Raji (cell line): ENCODE data around the gene TAL1.

Source experiments
- POLR2A ChIP-seq: IDR thresholded peaks from 2 replicates; pipeline ENCODE4 v1.6.1; 2011; ENCODE audit warnings: low read depth, low read length, control low read depth; ENCODE audit not compliant: insufficient read depth

The TAL1 gene

GRCh38 chr1:47222476-47222875 lies 9.5 kb downstream of the TAL1 start:
- no peak for TF ChIP-seq POLR2A

DNA sequence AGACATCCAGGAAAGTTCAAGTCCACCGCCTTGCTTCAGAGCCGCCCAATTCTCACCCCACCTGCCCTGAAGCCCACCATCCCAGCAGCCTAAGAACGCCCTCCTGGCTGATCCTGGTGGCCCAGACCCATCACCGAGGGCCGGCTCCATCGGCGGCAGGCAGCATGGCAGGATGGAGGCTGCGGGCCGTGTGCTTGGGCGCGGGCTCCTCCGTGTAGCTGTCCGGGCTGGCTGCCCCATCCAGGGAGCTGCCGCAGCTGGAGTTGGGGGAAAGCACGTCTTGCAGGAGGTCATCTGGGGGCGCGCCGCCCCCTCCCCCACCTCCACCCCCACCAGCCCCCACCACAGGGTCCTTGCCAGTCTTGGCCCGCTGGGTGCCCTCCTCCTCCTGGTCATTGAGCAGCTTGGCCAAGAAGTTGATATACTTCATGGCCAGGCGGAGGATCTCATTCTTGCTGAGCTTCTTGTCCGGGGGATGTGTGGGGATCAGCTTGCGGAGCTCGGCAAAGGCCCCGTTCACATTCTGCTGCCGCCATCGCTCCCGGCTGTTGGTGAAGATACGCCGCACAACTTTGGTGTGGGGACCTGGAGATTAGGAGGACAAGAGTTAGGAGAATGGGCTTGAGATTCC lies 12.3 kb downstream of the TAL1 start:
- TF ChIP-seq POLR2A: no peak

DNA sequence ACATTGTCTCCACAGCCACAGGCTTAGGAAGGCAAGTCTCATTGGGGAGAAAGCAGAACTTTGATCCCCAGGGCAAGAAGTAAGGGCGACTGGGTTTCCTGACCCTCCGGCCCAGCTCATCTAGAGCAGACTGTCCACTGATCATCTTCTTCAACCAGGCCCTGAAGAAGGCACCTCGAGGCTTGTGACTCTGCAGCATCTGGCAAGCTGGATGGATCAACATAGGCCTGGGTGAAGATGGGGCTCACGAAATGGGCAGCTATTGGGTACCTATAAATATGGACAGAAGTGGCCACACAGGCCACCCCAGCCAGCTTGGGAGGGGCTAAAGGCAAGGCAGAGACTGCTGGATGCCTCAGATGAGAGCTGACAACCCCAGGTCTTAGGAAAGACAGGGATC lies 13.0 kb downstream of the TAL1 start:
- TF ChIP-seq POLR2A: no peak

DNA sequence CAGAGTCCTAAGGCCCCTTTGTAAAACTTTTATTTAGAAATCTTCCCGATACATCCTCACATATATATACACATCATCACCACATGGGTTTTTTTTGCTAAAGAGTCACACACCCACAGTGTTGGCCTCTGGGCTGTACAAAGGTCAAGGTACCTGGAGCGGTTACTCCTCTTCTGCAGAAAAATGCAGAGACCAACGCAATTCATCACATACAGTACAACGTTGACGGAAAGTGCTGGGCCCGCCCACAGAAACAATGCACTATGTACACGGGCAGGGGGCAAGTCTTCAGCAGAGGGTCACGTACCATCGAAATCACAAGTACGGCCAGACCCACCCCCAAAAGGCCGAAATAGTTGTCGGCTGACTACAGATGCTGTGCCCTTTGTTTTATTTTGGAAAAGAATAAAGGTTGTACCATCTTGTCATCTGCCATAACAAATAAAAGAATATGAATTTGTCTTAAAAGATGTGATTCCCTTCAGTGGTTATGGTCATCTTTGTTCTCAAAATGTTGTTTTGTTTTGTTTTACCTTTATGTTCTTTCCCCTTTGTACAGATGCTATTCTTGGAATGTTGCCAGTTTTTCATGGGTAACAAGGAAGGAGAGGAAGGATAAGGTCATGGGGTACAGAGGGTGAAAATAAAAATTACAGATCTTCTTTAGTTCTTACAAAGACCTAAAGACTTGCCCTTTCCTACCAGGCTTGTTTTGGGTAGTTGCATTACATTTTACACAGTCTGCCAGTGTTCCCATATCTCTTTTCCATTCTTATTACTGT lies 15.6 kb downstream of the TAL1 start:
- TF ChIP-seq POLR2A: no peak

- TF ChIP-seq POLR2A: no peak
These were observed 16.3 kb downstream of the TAL1 start for GRCh38 chr1:47215713-47216112.

DNA sequence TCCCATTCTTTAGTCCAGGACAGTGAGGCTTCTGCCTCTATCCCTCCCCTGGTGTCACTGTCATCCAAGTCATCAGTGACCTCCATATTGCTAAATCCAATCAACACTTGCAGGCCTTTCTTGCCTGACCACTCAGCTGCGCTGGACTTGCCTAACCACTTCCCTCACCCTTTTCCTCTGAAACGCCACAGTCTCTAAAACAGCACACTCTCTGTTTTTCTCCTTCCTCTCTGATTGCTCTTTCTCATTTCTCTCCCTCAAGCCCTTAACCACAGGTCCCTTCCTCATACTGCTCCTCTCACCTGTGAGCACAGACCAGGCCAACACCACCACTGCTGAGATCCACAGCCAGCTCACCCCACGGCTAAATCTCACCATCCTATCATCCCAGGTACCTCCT lies 17.5 kb downstream of the TAL1 start:
- no peak for TF ChIP-seq POLR2A

DNA sequence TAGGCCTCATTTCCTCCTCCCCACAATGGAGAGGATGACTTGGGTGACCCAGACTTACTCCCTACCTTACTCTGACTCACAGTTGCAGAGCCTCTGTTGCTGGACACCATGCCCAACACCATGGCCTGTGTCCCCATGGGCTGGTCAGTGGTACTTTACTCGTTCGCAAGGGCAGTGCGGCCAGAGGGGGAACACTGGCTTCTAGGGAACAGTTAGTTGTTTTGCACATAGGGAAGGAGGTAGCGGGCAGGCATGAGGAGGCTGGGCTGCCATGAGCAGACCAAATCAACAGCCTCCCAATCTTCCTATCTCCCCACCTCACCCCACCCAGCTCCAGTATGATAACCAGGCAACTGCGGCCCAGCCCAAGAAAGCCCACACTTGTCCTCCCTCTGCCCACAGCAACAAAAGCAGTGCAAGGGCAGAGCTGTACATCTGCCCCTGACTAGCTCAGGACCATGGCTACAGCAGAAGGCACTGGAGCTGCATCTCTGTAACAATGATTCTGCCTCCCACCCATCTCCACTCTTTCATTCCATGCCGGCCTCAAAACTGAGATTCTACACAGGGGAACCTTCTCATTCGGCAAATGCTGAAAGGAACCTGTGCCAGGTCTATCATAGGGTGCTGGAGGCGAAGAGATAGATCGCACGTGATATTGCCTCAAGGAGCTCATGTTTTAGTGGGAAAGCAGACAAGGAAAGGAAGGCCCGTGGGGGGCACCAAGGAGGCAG lies 18.6 kb downstream of the TAL1 start:
- TF ChIP-seq POLR2A: no peak

GRCh38 chr1:47212636-47213229 lies 19.3 kb downstream of the TAL1 start:
- TF ChIP-seq POLR2A: no peak

DNA sequence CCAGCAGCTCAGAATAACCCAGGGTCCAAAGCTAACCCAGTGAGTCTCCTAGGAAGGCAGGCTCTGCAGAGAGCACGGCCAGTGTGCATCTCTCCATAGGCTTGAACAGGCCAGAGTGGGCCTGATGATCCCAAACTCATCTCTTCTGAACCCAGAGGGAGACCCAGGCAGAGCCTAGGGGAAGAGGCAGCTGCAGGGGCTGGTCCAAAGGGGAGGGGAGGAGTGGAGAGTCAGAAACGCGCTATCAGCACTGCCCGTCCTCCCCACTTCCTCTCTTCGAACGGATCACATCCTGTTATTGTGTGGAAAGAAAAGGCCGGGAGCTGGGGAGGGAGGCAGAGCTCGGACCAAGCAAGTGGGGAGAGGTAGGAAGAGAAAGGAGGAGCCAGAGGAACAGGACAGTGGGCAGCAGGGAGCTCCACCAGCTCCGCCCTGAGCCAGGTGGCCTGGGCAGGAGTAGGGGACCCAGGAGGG lies 20.2 kb downstream of the TAL1 start:
- no peak for TF ChIP-seq POLR2A

- no peak for TF ChIP-seq POLR2A
These were observed 21.4 kb downstream of the TAL1 start for GRCh38 chr1:47210666-47211065.

DNA sequence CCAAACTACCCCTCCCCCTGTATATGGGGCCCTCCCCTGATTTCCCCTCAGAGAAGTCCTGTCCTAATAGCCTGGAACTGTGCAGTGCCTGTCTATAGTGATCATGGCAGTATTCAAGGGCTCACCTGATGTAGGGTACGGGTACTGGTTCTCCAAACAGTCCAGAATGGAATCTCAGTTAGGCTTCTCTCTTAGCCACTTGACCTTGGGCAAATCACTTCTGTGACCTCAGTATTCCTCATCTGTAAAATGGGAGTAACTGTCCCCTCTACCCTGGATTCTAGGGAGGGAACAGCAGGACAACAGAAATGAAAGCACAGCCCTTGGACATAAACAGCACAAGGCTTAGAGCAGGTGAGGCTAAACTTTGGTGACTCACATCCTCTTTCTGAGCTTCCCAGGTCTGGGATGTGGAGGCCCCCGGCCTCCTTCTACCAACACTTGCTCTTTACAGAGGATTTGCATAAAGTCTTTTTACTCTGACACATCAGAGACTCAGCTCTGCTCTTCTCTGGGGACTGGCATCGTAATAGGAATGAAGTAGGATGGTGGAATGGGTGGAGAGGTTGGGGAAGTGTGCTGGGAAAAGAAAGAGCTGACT lies 22.2 kb downstream of the TAL1 start:
- TF ChIP-seq POLR2A: no peak

DNA sequence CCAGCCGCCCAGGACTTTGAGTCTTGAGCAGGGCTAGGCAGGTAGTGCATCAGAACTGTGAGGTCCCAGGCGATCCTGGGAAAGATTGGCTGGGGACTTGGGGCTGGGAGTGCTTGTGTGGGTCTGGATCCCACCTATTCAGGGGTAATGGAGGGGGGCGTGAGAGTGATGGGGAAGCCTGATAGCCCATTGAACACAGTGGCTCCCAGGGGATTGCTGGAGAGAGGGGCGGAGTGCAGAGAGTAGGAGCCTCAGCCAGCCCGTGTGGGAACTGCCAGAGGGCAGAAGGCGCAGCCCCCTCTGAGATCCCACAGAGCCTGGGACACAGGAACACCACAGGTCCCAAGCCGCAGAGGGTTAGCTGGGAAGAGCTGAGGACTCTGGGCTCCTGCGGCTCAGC lies 22.9 kb downstream of the TAL1 start:
- no peak for TF ChIP-seq POLR2A

DNA sequence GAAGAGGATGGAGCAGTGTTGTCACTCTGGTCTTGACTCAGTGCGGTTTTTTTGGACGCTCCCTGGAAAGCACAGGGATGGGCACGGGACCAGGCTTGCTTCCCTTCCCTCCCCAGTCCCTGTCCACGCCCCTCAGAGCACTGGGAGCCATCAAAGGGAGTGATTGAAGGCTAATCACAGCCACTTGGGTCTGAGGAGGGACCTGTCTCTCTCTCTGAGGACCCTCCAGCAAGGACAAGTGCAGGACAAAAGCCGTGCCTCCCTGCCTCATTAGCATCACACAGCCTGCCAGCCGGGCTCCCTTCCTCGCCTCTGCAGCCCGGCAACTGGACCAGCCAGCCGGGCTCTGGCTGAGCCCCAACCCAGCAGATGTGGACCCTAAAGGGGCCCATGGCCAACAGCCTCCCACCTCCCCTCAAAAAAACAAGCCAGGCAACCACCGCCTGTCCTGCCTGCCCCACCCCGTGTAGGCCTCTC lies 23.6 kb downstream of the TAL1 start:
- no peak for TF ChIP-seq POLR2A

- TF ChIP-seq POLR2A: no peak
These were observed 24.1 kb downstream of the TAL1 start for GRCh38 chr1:47207803-47208373.

DNA sequence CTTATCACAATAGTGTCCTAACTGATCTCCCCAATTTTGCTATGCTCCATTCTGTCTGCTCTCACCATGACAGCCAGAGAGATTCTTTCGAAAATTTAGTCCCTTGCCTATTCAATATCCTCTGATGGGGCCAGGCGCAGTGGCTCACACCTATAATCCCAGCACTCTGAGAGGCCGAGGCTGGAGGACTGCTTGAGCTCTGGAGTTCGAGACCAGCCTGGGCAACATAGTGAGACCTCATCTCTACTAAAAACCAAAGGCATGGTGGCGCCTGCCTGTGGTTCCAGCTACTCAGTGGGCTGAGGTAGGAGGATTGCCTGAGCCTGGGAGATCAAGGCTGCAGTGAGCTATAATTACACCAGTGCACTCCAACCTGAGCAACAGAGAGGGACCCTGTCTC lies 26.1 kb downstream of the TAL1 start:
- no peak for TF ChIP-seq POLR2A
